ENCODE results near the gene ATP2B1.

The ATP2B1 gene

DNA sequence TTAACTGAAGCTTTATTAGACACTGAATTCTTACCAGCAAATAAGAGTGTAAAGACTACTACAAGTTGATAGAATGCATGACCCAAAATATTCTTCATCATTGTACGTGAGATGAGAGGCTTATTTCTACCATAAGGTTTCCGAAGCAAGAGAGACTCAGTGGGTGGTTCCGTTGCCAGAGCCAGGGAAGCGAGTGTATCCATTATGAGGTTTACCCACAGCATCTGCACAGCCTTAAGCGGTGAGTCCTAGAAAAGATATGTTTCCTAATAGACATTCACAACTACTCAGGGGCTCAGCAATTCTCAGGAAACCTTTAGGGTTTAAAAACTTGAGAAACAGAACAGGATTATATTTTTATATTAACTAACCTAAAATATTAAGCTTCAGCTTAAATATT, 105.0 kb downstream of the ATP2B1 start:
- H3K36me3 ChIP-seq (ENCODE audit: insufficient read depth, low read length), result peaks cover 96% of the 10 kb centered on the region
- H3K9ac ChIP-seq (ENCODE audit: low read length), result no peak overlapping the region
- no peaks in the 10 kb centered on the region for H3K9me3 ChIP-seq (ENCODE audit: low read length)
- H4K20me1 ChIP-seq (ENCODE audit: insufficient read depth, low read length), result no peaks in the 10 kb centered on the region
- H3F3A ChIP-seq (ENCODE audit: insufficient read depth, low read length), result 0 out of 2 replicates have a peak, but pooled peaks cover 3% of the 10 kb centered on the region
- H3K4me1 ChIP-seq (ENCODE audit: insufficient read depth, low read length, severe bottlenecking), result no peaks in the 10 kb centered on the region
- no peaks in the 10 kb centered on the region for H3K9me2 ChIP-seq (ENCODE audit: low read depth, low read length)
- TF ChIP-seq CTCF (IDR thresholded peaks at IDR 0.05; ENCODE audit: low read length) (no peak), EZH2 (IDR thresholded peaks at IDR 0.05; ENCODE audit: borderline replicate concordance, low read length) (no peak)
- no peak overlapping the region for H3K4me2 ChIP-seq (ENCODE audit: low read length)
- no peak overlapping the region for H3K27ac ChIP-seq (ENCODE audit: low read depth, low read length, poor library complexity, severe bottlenecking)
- no peaks in the 10 kb centered on the region for H3K79me2 ChIP-seq (ENCODE audit: insufficient read depth, low read length)
- no peaks in the 10 kb centered on the region for H3K27me3 ChIP-seq (ENCODE audit: insufficient read depth, low read length)
- no peak overlapping the region for H2AFZ ChIP-seq (ENCODE audit: low read length)
- H3K4me3 ChIP-seq (ENCODE audit: low read depth, low read length, poor library complexity, severe bottlenecking), result no peak overlapping the region

GRCh38 chr12:89597770-89598169, 110.9 kb downstream of the ATP2B1 start:
- H3K27me3 ChIP-seq (ENCODE audit: insufficient read depth, low read length), result no peaks in the 10 kb centered on the region
- no peaks in the 10 kb centered on the region for H3K9me3 ChIP-seq (ENCODE audit: low read length)
- H3K4me2 ChIP-seq (ENCODE audit: low read length), result no peak overlapping the region
- H3K9ac ChIP-seq (ENCODE audit: low read length), result no peak overlapping the region
- H2AFZ ChIP-seq (ENCODE audit: low read length), result no peak overlapping the region
- no peak for TF ChIP-seq EZH2 (IDR thresholded peaks at IDR 0.05; ENCODE audit: borderline replicate concordance, low read length)
- no peak for TF ChIP-seq CTCF (IDR thresholded peaks at IDR 0.05; ENCODE audit: low read length)
- no peaks in the 10 kb centered on the region for H3K4me1 ChIP-seq (ENCODE audit: insufficient read depth, low read length, severe bottlenecking)
- H3K79me2 ChIP-seq (ENCODE audit: insufficient read depth, low read length), result no peaks in the 10 kb centered on the region
- no peaks in the 10 kb centered on the region for H3K9me2 ChIP-seq (ENCODE audit: low read depth, low read length)
- no peak overlapping the region for H3K27ac ChIP-seq (ENCODE audit: low read depth, low read length, poor library complexity, severe bottlenecking)
- H4K20me1 ChIP-seq (ENCODE audit: insufficient read depth, low read length), result no peaks in the 10 kb centered on the region
- no peaks in the 10 kb centered on the region for H3F3A ChIP-seq (ENCODE audit: insufficient read depth, low read length)
- H3K4me3 ChIP-seq (ENCODE audit: low read depth, low read length, poor library complexity, severe bottlenecking), result no peak overlapping the region
- peaks cover 94% of the 10 kb centered on the region for H3K36me3 ChIP-seq (ENCODE audit: insufficient read depth, low read length)

DNA sequence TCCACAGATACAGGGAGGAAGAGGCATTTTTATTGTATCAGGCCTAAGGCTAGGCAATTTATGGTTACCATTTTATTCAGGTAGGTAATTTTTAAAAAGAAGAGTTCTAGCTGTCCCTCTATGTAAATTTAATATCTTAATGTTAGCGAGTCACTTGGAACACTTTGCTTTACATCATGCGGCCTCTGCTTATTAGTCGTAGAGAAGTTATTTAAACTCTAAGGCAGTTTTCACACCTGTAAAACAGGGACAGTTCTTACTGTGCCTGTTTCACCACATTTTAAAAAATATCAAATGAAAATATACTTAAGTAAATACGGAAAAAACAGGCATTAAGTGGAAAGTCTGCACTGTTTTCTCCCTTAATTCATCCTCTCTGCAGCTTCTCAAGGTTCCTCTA, 111.4 kb downstream of the ATP2B1 start:
- H3K4me2 ChIP-seq (ENCODE audit: low read length), result no peak overlapping the region
- H3K9me2 ChIP-seq (ENCODE audit: low read depth, low read length), result no peaks in the 10 kb centered on the region
- no peaks in the 10 kb centered on the region for H3K4me1 ChIP-seq (ENCODE audit: insufficient read depth, low read length, severe bottlenecking)
- no peak overlapping the region for H3K4me3 ChIP-seq (ENCODE audit: low read depth, low read length, poor library complexity, severe bottlenecking)
- H3K9ac ChIP-seq (ENCODE audit: low read length), result no peak overlapping the region
- peaks cover 94% of the 10 kb centered on the region for H3K36me3 ChIP-seq (ENCODE audit: insufficient read depth, low read length)
- H2AFZ ChIP-seq (ENCODE audit: low read length), result no peak overlapping the region
- TF ChIP-seq CTCF (IDR thresholded peaks at IDR 0.05; ENCODE audit: low read length), result no peak
- TF ChIP-seq EZH2 (IDR thresholded peaks at IDR 0.05; ENCODE audit: borderline replicate concordance, low read length), result no peak
- no peaks in the 10 kb centered on the region for H3K9me3 ChIP-seq (ENCODE audit: low read length)
- H3K27ac ChIP-seq (ENCODE audit: low read depth, low read length, poor library complexity, severe bottlenecking), result no peak overlapping the region
- H3K27me3 ChIP-seq (ENCODE audit: insufficient read depth, low read length), result no peaks in the 10 kb centered on the region
- no peaks in the 10 kb centered on the region for H3K79me2 ChIP-seq (ENCODE audit: insufficient read depth, low read length)
- H3F3A ChIP-seq (ENCODE audit: insufficient read depth, low read length), result no peaks in the 10 kb centered on the region
- H4K20me1 ChIP-seq (ENCODE audit: insufficient read depth, low read length), result no peaks in the 10 kb centered on the region

Data from OCI-LY1 (cell line).